Measurements from ENCODE around the gene NCOA6. TPM values are rescaled to one million over a fixed set of nuclear protein-coding genes. Genes with fewer than 3 reads are reported as not detected.

Gene NCOA6
- total RNA-seq (ENCODE audit: low replicate concordance): 11.3 and 14.3 TPM in 2 replicates

- H3K4me3 ChIP-seq (ENCODE audit: low read depth, low read length): peak within 1 kb of the TSS; percentile 100
- peak; percentile 76 for DNase-seq (ENCODE audit: low read depth)
- TF ChIP-seq CTCF (IDR thresholded peaks at IDR 0.05; ENCODE audit: insufficient read depth, low read length): no peak
Measured at GRCh38 chr20:34825530-34826362, at the start of gene NCOA6. Gene NCOA6 (minus strand): TSS chr20:34825651. CDS start chr20:34782355, 43,296 bp downstream.

GRCh38 chr20:34874094-34874654, 48.7 kb upstream of the NCOA6 start:
- peak; percentile 92 for DNase-seq (ENCODE audit: low read depth)
- TF ChIP-seq CTCF (IDR thresholded peaks at IDR 0.05; ENCODE audit: insufficient read depth, low read length): peak; percentile 97

GRCh38 chr20:34873583-34874093, 48.2 kb upstream of the NCOA6 start:
- H3K4me3 ChIP-seq (ENCODE audit: low read depth, low read length): no peak overlapping the region
- no peak for DNase-seq (ENCODE audit: low read depth)
- no peak for TF ChIP-seq CTCF (IDR thresholded peaks at IDR 0.05; ENCODE audit: insufficient read depth, low read length)

More at GRCh38 chr20:34874094-34874654, 48.7 kb upstream of the NCOA6 start:
- H3K4me3 ChIP-seq (ENCODE audit: low read depth, low read length): no peak overlapping the region

- DNase-seq (ENCODE audit: low read depth): peak; percentile 53
- TF ChIP-seq CTCF (IDR thresholded peaks at IDR 0.05; ENCODE audit: insufficient read depth, low read length): peak; percentile 56
- H3K4me3 ChIP-seq (ENCODE audit: low read depth, low read length): peak within 1 kb of the TSS; percentile 88
Measured at GRCh38 chr20:34872622-34873224, 47.3 kb upstream of the NCOA6 start, which contains the start of gene GGT7. Gene GGT7 (minus strand): TSS chr20:34872856. CDS start chr20:34872815, 41 bp downstream.

- no peak for TF ChIP-seq CTCF (IDR thresholded peaks at IDR 0.05; ENCODE audit: insufficient read depth, low read length)
- no peak for DNase-seq (ENCODE audit: low read depth)
- peak overlapping the region; percentile 88 for H3K4me3 ChIP-seq (ENCODE audit: low read depth, low read length)
Measured at GRCh38 chr20:34871966-34872621, 46.6 kb upstream of the NCOA6 start.

GRCh38 chr20:34871320-34871926, 46.0 kb upstream of the NCOA6 start:
- no peak for TF ChIP-seq CTCF (IDR thresholded peaks at IDR 0.05; ENCODE audit: insufficient read depth, low read length)
- H3K4me3 ChIP-seq (ENCODE audit: low read depth, low read length): peak overlapping the region; percentile 88
- no peak for DNase-seq (ENCODE audit: low read depth)
